ENCODE data around the gene OR2F1.

OR2F1 gene, protein sequence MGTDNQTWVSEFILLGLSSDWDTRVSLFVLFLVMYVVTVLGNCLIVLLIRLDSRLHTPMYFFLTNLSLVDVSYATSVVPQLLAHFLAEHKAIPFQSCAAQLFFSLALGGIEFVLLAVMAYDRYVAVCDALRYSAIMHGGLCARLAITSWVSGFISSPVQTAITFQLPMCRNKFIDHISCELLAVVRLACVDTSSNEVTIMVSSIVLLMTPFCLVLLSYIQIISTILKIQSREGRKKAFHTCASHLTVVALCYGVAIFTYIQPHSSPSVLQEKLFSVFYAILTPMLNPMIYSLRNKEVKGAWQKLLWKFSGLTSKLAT

DNA sequence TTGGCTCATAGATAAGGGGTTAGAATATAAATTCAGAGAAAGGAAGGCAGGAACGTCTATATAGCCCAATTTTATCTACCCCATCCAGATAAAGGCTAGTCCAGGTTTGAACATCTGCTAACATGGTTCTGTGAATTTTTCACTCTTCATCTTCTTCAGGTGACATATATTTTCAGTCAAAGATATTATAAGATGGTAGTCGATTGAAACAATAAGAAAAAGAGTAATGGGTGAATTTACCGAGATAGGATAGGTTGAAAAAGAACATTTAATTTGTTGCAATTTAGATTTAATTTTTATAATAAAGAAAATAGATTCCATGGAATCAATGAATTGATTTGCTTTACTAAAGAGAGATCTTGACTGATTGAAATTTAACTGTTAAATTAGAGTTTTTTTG, at the start of gene OR2F1:
OR2F1 (plus strand) TSS at position 301 of the 400 bp plus-strand sequence. CDS start 5,127 bp downstream, outside the sequence.
- no peak for DNase-seq

DNA sequence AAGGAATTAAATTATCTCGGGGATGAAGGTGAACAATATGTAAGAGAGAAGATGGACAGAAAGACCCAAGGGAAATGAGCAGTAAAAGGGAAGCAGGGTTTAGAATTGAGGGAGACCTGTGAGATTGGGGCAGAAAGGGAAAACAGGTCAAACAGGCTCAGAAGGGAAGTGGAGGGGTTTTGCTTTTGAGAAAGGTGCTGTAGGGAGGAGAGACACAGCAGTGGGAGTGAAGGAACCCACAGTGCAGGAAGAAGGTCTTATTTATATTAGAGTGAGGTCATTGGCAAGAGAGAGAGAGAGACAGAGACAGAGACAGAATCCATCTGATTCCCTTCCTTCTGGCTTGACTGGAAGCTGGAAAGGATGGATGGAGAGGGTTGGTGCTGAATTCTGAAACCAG, 49.1 kb upstream of the OR2F1 start:
- no peak for DNase-seq

DNA sequence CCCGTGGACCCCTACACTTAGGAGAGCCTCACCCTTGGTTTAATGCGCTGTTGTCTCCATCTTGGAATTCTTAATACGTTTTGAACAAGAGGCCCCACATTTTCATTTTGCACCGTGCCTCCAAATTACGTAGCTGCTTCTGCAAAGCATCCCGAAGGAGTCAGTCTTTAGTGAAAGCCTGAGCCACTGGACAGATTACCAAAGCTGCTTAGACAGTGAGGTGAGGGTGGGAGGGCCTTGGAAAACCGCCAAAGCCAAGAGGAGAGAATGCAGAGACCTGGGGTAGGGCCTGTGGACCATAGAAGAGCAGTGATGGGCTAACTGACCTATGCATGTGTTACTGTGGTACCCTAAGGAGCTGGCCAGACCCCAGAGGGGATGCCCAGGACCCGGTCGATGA, 48.5 kb upstream of the OR2F1 start:
- no peak for DNase-seq

DNA sequence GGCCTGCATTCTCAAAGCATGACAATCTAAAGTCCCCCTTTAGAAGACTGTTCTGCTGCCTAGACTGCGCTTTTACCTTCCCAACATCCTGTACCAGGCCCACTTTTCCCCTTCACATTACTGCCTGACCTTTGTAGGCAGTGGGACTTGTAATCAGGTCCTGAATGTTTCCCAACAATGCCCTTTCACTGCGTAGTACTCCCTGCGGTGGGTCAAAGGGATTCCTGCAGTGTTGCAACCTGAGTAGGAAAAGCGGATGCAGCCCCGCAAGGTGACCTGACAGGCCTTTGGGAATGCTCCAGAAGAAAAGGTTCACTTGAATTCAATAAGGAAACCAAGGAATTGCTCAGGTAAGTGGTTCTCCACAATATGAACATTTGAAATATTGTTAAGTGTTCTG, 47.7 kb upstream of the OR2F1 start:
- no peak for DNase-seq

DNA sequence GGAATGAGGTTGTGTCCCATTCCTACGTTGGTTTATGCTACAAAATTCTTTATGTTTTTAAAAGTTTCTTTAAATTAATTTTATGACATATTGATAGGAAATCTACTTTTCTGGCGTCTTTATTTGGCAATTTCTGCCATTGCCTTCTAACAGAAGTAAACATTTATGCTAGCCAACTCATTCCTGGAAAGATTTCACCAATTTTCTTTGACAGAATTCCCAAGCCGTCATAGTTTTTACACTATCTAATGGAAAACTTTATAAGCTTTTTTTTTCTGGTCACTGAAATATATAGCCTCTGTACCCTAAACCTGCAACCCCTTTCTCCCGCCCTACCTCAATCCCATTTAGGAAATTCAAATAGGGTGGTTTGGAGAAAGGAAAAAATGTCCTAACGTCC, 46.5 kb upstream of the OR2F1 start:
- no peak for DNase-seq

DNA sequence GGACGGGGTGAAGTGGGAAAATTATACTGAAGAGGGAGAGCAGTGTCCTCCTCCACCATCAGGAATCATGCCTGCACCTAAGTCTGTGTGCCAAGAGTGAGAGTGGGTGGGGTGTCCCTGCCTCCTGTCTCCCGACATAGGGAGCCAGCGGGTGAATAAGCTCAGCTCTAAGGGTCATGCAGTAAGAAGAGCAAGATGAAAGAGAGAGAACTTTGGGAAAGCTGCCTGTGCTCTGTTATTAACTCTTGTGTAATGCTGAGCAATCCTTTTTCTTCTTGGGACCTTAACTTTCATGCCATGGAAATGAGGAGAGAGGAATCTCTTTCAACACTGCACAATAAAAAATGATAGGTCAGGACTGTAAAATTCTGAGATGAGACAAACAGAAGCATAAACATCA, 44.8 kb upstream of the OR2F1 start:
- DNase-seq = no peak

DNA sequence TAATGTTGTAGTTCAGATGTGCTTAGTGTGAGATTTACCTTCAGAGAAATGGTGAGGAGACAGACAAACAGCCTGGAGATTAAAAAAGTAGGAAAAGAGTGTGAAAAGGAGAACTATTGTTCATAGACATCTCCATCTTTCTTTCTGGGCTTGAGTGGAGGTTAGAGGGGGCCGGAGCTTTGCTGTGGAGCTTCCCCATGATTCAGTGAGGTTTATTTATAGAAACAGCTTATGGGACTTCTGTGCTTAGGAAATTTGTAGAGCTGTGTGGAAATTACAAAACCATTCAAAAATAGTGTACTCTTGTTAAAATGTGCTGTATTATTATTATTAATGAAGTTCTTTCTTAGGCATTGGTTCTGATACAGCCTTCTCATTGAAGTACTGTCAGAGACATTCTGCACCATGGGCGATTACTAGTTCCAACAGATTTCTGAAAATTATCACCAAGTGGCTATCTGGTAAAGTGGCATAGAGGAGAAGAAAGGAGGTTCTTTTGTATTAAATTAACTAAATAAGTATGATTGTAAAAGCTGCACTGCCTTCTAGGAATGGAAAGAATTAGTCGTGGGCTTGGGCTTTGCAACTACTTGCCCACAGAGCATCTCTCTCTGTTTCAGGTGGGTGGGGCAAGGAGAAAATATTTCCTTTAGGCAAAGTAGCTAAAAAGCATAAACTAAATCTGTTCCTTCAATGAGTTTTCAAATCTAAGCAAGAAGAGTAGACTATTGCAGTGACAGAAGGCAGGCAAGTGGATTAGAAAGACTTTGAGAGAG, 44.0 kb upstream of the OR2F1 start:
- no peak for DNase-seq

DNA sequence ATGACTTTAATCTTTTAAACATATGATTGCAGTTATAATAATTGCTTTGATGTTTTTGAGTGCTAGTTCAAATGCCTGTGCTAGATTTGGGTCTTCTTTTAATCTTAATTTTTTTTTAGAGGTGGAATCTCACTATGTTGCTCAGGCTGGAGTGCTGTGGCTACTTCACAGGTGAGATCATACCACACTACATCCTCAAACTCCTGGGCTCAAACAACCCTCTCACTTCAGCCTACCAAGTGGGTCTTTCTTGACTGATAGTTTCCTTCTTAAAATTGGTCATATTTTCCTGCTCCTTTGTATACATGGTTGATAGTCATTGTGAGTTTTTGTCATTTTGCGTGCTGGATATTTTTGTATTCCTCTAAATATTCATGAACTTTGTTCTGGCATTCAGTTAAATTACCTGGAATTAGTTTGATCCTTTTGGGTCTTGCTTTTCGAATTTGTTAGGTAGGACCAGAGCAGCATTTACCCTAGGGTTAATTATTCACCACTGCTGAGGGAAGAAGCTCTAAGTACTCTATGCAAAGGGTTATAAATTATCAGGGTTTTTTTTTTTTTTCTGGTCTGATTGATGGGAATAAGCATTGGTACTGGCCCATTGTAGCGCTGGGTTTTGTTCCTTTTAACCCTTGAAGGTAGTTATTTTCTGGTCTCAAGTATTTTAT, 40.6 kb upstream of the OR2F1 start:
- no peak for DNase-seq

DNA sequence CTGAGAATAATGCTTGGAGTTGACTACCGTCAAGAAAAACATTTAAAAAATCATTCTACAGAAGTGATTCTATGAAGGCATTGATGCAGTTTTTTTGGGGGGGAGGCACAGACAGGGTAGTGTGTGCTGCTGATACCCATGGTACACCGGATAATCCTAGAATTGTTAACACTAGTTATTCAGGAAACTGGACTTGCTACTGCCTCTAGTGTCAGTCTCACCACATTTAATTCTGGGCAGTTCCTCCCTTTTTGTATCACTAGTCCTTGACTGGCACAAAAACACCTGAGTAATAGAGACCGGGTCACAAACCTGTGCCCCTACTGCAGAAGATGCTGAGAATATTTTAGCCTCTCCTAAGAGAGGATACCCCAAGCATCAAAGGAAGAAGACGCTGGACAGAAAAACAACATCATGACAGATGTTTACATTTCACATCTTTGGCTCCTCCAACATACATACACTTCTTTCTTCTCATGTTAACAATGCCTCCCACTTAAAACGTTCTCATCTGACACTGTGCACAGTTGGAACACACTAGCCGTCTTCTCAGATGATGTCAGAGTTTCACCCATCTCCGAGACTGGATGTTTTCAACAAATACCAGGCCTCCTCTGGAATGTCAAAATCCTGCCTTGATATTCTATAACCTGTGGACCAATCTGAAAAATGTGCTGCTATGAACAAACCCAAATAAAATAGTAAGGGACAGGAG, 39.5 kb upstream of the OR2F1 start:
- DNase-seq = no peak

DNA sequence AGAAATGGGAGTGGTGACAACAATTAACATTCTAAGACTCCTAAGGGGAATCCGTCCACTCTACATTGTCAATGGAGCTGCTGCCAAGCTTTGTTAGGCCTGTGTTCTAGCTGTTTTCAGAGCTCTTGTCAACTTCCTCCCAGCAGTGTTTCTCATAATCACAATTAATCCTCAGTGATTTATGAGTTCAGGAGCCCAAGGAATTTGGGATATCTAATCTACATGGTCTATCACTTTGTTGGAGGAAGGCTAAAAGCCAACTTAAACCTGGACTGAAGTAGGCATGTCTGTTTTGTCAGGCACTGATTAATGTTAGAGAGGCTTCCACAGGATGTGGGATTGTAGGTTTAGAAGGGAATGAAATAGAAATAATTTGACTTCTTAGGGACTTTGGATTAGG, 29.8 kb upstream of the OR2F1 start:
- no peak for DNase-seq

DNA sequence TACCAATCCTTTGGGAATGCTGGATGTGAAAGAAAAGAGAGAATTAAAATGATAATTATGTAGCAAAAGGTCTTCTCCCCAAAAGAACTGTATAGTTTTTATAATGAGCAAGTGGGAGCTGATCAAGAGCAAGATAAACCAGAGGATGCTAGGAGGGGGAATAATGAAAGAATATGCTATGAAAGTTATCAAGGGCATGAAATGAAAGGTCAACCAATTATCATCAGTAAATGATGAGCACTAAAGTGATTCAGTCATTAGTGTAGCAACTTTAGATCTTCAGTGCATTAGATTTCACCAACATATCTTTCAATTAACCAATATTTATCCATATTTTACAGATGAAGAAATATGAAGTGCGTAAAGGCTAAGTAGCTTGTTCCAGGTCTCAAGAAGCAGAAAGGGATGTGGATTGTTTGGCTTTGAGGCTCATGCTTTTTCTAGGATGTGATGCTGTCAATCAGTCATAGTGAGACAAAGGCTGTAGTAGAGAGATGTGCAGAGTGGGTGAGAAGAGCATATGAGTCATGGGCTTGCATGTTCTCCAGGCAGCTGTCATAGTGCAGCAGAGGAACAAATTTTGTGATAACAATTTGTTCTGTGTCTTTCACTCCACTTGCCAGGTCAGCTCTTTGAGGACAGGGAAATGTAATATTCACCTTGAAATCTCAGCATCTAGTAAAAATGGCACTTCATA, 25.3 kb upstream of the OR2F1 start:
- DNase-seq = no peak

DNA sequence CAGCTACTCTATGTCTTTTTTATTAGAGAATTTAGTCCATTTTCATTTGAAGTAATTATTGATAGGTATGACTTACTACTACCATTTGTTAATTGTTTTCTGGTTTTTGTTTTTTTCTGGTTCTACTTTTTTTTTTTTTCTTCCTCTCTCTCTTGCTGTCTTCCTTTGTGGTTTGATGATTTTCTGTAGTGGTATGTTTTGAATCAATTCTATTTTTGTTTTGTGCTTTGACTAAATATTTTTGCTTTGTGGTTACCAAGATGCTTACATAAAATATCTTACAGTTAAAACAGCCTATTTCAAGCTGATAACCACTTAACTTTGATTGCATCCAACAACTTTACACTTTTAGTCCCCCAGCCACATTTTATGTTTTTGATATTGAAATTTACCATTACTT, 22.9 kb upstream of the OR2F1 start:
- DNase-seq = no peak

DNA sequence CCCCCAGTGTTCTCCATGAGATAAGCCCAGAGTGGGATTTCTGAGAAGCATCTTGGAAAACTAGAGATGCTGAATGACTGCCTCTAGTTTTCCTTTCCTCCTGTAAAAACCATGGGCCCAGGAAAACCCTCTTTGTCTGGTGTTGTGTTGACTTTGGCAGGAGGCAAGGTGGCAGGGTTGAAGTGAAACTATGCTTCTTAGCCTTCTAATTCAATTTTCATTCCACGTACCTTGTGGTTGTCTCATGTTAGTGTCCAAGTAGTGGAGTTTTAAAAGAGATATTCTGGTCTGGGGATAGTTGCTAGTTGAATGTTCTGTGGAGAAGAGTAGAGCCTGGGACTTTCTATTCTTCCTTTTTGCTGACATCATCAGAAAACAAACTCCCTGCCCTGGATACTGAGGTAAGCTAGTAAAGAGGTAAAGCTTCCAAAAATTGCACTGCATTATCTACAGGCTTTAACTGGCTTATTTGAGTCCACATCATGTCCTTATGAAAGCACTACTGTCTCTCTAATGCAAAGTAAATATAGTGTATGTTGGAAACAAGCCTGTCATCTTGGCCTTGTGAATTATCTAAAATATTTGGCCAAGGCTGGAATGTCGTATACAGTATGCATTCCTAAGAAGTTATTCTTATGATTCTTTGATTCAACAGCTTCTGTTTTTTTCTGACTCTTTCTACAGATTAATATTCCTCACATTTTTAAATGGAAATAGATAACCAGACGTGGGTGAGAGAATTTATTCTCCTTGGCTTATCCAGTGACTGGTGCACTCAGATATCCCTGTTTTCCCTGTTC, 19.9 kb upstream of the OR2F1 start, which contains the start of gene OR2F2:
OR2F2 (plus strand) TSS at position 708 of the 800 bp plus-strand sequence; CDS start at position 708, 0 bp downstream.
- DNase-seq = no peak

DNA sequence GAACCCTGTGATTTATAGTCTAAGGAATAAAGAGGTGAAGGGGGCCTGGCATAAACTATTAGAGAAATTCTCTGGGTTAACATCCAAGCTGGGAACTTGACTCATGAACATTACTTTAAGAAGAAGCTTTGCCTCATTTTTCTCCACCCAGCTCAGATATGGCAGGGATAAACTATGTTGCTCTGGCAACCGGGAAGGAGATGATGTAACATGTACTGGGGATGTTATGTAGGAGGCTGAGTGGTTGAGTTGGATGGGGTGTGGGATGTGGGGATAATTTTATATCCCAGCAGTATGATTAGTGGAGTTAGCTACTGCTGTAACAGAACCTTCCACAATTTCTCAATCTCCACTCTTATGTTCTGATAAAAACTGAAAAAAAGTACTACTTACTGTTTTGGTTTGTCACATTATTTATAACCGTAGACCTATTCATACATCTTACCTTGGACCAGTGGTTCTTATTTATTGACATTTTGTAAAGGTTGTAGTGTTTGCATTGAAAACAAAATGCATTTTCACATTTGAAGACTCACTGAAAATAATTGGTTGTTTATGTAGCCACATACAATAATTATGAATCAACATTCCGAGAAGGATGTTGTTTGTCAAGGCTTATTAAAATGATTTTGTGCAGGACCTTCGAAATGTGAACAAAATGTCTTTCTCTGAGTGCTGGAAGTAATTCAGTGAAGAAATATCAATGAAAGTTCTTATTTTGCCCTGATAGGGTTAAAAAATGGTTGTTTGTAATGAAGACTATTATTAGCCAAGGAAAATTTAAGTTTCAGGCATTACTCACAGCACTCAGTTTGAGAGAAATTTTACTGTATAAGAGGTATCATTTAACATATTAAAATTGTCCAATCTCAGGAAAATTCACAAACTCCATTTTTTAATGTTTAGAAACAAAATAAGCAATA, 18.3 kb upstream of the OR2F1 start:
- DNase-seq = no peak

DNA sequence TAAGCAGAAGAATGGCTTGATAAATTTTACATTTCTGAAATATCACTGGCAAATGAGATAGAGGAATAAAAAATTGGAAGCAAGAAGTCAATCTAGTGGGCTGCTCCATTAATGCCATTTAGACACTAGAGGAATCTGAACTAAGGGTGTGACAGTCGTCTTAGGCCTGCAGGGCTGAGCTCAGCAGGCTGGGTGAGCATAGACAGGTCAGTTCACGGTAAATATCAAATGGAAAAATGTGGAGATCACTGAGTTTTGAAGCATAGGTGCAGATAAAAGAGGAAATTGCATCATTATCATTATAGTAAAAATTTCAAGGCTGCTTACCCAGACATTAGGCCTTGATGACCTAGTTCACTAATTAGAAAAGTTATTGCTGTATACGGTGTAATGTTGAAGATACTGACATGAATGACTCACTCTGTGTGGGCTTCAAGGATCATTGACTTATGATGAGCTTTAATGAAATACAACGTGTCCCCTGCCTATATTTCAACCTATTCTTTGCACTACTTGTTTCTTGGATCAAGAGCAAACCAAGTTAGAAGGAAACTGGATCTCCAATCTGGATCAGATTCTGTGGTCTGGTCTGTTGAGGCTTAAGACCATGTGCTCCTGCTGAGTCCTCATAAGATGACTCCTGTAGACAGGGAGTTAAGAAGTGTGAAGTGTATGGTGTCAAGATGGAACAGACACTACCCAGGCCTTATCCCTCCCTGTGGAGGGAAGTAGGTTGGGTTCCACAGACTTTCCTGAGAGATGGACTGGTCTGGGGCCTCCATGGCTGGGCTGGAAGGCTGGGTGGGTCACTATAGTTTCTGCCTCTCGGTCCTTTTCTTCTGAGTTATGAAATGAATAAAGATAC, 16.0 kb upstream of the OR2F1 start:
- no peak for DNase-seq

DNA sequence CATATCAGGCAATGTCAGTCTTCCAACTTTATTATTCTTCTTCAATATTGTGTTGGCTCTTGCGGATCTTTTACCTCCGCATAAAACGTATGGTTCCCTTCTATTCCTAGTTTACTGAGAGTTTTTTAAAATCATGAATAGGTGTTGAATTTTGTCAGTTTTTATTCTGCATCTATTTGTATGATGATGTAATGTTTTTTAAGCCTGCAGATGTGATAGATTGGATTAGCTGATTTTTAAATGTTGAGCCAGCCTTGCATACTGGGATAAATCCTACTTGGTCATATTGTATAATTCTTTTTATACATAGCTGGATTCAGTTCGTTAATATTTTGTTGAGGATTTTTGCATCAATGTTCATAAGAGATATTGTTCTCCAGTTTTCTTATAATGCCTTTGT, 9.2 kb upstream of the OR2F1 start:
- no peak for DNase-seq

DNA sequence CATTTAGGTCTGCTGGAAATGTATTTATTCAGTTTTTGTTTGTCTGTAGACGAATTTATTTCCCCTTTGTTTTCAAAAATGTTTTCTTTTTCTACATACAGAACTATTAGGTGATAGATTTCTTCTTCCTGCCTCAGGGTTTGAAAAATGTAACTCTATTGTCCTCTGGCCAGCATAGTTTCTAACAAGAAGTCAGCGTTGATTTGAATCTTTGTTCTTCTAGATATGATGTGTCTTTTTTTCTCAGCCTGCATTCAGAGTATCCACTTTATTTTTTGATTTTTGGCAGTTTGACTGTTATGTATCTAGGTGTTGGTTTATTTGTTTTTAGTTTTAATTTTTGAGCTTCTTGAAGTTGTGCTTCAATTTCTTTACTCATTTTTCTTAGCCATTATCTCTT, 7.5 kb upstream of the OR2F1 start:
- DNase-seq = no peak

DNA sequence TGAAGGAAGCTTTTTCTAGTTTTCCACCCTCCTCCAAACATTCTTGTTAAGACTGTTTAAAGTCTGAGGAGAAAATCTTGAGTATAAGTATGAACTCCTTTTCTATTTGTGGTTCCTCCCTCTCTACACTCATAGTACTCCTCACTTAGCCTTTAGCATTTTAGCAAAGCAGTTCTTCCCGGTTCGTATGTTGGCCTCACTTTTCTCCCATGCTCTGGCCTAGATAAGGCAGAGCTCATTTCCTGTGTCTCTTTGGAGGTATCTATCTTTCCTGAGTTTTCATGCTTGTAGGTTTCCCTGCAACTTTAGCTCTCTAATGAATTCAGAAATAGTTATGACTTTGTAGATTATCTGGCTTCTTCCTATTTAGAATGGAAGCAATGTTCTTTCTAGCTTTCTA, 5.9 kb upstream of the OR2F1 start:
- no peak for DNase-seq

DNA sequence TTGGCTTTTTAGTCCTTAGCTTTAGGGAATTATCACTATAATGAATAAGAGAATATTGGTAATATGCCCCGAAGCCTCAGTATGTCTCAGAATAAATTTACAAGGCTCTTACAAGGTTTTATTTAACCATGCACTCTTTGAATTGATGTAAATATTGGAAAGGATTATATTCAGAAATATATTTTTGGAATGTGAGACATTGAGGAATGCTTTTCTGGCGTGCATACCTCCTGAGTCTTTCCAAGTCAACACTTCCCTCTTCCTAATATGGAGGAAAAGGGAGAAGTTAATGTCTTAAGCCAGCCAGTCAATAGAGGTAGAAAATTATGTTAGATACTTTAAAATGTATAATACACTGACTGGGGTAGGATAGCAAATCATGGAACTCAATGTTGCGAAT, 1.2 kb upstream of the OR2F1 start:
- DNase-seq = no peak

DNA sequence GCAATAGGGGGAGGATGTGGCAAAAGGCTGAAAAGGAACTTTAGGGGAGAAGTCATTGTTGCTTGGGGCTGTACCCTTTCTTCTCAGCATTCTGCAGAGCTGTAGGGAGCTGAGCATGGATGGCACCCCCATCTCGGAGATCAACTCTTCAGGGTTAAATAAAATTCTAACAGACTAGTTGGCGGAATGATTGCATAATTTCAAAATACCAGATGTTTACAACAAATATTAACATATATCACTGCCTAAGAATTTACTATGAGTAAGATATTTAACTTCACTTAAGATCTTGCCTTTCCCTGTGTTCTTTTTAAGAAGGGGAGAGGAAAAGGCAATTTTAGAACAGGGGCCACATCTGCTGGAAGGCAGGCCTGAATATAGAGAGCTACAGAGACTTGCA, 509 bp upstream of the OR2F1 start:
- DNase-seq = no peak
